GM19043 (cell line): Measurements from ENCODE around the gene R3HCC1L.

ENCODE experiments used
- ATAC-seq: cut with Tn5 transposase; IDR thresholded peaks from one replicate; pipeline ENCODE4 v1.9.1; 2021; ENCODE audit warnings: low read depth; ENCODE audit not compliant: unreplicated experiment

R3HCC1L gene

GRCh38 chr10:98257198-98257597, 122.7 kb downstream of the R3HCC1L start:
- ATAC-seq: no peak

DNA sequence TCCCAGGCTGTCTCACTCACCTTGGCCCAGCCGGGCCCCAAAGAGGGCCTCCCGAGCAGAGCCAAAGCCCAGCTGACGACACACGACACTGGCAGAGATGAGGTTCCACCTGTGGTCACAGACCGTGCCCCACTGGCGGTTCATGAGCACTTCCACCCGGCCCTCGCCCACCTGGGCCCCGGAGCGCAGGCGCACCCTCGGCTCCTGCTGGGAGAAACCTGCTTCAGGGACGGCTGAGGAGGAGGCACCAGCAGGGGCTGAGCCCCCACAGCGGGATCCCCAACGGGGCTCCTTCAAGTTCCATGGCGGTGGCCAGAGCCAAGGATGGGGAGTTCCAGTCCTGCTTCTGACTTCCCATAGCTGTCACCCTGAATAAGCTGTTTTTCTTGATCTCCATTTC, 123.5 kb downstream of the R3HCC1L start:
- ATAC-seq: no peak

- no peak for ATAC-seq
These were observed 124.4 kb downstream of the R3HCC1L start for GRCh38 chr10:98258683-98259454.

DNA sequence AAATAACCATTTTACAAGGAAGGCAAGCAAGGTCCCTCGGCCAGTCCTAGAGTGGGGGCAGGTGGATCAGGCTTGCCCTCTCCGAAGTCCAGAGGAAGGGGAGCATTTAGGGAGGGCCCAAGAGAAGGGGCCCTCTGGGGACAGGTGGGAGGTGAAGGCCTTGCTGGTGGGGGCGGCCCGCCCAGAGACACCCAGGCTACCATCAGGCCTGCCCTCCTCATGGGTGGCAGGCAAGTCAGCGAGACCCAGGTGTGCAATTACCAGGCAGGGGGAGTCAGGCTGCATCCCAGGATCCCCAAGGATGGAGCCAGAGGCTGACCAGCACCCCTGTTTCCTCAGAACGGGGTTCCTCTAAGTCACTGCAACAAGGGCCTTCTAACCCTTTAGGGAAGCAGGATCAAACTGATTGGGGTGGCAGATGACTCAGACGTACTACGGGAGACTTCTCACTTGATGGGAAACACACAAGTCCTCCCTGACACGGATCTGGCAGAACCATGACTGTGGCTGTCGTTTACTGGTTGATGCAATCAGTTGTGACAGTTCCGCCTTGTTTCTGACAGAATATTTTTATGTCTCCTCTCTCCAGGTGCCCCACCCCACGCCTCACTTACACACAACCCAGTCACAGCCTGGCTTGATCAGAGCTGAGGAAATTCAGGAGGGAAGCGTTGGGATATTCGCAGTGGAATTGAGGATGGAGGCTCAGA, 125.3 kb downstream of the R3HCC1L start:
- ATAC-seq: no peak

GRCh38 chr10:98260350-98260749, 125.9 kb downstream of the R3HCC1L start:
- ATAC-seq: no peak

- no peak for ATAC-seq
These were observed 126.3 kb downstream of the R3HCC1L start for GRCh38 chr10:98260752-98261151.

DNA sequence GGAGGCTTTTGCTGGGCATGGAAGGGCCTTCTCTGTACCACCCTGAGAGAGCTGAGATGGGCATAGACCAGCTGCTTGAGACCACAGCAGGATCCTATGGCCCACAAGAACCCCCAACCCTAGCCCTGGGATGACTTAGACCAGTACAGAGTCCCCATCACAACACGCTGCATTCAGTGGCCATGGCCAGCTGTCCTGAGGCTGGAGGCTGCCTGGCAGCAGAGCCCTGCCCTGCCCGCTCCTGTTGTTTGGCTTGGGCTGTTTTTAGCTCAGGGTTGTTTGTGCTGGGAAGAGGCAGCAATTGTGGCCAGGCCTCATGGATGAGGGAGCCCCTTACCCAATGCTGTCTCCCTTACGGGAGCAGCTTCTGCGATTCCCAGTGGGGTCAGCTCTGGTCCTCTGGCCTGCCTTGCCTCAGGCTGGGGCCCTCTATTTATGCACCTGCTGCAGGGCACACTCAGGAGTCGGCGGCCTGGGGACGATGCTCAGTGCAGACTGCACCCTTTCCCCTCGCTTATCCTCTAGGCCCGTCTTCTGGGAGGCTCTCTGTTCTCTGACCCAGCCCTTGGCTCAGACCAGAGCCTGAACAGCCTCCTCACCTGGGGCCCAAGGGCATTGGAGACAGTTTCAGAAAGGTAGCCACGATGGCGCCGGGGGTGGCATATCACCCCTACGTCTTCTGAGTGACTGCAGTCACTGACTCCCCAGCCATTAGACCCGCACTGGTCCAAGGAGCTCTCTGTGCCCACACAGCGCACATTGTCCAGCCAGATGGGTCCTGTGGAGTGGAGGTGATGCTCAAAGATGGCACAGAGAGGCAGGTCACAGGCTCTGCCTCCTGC, 127.2 kb downstream of the R3HCC1L start:
- no peak for ATAC-seq

- ATAC-seq: no peak
These were observed 128.1 kb downstream of the R3HCC1L start for GRCh38 chr10:98262571-98262970.

- ATAC-seq: no peak
These were observed 128.6 kb downstream of the R3HCC1L start for GRCh38 chr10:98263088-98263487.

- ATAC-seq: no peak
These were observed 130.1 kb downstream of the R3HCC1L start for GRCh38 chr10:98264378-98265065.

DNA sequence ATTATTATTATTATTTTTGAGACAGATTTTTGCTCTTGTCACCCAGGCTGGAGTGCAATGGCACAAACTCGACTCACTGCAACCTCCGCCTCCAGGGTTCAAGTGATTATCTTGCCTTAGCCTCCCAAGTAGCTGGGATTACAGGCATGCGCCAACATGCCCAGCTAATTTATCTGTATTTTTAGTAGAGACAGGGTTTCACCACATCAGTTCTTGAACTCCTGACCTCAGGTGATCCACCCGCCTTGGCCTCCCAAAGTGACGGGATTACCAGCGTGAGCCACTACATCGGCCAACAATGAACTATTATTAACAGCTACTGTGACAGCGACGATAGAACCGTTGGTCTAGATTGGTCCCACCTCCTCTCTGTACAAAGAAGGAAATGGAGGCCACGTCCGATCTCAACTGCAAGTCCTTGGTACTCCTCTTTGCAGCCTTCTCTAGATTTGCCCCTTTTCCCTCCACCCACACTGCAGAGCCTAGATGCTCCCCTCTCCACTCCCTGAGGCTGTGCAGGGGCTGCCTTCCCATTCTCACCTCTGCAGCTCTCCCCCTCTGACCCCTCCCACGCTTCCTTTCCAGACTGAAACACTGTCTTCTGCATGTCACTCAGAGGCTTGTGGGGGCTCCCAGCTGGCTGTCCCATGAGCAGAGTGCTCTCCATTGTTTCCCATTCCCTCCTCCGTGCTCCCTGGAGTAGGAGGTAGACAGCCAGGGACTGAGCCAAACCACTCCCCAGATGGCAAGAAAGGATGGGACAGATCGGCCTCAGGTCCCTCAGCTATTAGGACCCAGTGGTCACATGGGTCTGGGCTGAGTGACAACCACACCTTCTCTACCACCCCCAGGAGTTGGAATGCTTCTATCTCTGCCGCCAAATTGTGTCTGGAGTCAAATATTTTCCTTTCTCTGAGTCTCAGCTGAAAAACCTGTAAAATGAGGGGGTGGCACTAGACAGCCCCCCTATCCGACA, 131.2 kb downstream of the R3HCC1L start:
- ATAC-seq: no peak

GRCh38 chr10:98266647-98267046, 132.2 kb downstream of the R3HCC1L start:
- ATAC-seq: no peak

GRCh38 chr10:98267069-98267893, 132.8 kb downstream of the R3HCC1L start:
- ATAC-seq: no peak

DNA sequence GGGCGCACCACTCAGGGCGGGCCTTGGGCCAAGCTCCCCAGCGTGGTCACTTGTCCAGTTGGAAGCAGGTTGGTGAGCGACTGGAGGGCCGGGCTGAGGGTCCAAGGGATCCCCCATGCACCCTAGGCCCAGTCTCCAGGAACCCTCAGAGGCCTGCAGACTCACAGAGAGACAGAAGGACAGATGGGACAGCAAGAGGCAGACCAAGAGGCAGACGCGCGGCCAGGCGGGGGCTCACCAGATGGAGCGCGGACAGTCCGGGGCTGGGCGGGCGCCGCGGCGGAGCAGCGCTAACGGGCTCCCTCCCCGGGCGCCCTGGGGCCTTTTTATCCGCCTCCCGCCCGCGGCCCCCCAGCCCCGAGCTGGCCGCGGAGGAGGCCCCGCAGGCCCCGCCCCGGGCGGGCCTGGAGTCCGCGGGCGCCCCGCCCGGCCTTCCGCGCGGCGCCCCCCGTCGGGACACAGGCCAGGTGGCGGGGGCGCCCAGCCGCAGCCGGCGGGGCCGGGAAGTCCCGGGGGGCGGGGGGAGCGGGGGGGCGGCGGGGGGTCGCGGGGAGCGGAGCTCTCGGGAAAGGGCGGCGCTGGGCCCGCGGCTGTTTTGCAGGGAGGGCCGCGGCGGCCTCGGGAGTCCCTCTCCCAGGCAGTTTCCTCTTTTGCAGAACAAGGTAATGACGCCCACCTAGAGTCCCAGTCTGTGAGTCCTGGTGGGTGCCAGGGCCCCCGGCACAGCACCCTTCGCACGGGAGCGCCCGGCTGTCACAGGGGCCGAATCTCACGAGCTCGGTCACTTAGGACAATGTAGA, 133.6 kb downstream of the R3HCC1L start, which contains the start of gene LOXL4:
LOXL4 (minus strand) TSS at position 301 of the 800 bp plus-strand sequence. CDS start 5,175 bp downstream, outside the sequence.
- no peak for ATAC-seq

DNA sequence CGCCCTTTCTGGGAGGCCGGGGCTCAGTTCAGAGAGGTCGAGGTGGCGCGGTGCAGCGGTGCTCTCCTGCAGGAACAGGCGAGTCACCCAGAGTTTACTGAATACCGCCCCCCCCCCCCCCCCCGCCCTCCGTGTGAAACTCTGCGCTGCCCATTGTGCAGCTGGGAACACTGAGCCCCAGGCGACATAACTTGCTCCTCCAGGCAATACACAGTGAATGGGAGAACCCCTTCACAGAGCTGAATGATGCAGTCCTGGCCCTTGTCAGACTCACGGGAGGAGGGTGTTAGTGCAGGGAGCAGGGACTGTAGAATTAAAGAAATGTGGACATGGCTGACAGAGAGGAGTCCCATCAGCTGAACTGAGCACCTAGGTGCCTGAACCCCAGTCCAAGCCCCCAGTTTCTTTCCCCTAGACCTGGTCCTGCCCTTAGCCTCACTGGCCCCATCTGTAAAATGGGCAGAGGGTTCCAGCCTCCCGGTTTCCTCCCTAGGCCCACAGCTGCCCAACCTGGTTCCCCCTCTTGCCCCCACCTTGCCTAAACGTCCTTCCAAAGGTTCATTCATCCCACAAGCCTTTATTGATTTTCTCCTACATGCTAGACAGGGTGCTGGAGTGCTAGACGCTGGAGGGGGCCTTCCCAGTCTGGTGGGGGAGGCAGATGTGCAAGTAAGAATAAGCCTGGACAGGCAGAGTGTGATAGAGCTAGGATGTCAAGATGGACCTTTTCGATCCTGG, 134.4 kb downstream of the R3HCC1L start:
- no peak for ATAC-seq

- ATAC-seq: no peak
These were observed 135.0 kb downstream of the R3HCC1L start for GRCh38 chr10:98269435-98269912.
